GM19351 (cell line): ENCODE measurements around the gene B3GNT4.
"Not testable (repeated sequence)": the region's sequence is repeated elsewhere in the genome, so short reads cannot be mapped to it uniquely, and the experiment has no call there.

Experiments
- ATAC-seq: cut with Tn5 transposase; IDR thresholded peaks from one replicate; pipeline ENCODE4 v1.9.1; 2021; ENCODE audit warnings: mild to moderate bottlenecking, moderate library complexity; ENCODE audit not compliant: unreplicated experiment

Gene B3GNT4

GRCh38 chr12:122187466-122187865 lies 16.0 kb upstream of the B3GNT4 start:
- ATAC-seq = no peak

GRCh38 chr12:122189626-122190475 lies 13.7 kb upstream of the B3GNT4 start:
- no peak for ATAC-seq

- no peak for ATAC-seq
These were observed 12.5 kb upstream of the B3GNT4 start for GRCh38 chr12:122190842-122191668.

DNA sequence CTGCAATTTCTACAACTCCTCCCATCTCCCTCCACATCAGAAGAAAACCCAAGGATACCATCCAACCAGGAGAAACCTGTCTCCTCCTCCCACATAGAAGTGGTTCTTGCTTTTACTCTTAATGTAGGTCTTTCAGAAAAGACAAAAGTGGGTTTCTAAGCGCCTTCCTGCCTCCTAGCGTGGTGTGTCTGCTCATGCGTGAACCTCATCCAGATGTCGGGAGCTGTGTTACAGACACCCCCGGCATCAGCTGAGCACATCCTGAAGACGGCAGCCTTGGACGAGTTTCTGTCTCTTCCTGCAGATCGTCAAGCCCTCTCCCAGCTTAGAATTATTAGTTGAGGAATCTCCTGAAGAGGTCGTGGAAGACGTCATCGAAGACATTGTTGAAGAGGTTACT lies 11.1 kb upstream of the B3GNT4 start:
- ATAC-seq = no peak

- no peak for ATAC-seq
These were observed 8.7 kb upstream of the B3GNT4 start for GRCh38 chr12:122194804-122195203.

DNA sequence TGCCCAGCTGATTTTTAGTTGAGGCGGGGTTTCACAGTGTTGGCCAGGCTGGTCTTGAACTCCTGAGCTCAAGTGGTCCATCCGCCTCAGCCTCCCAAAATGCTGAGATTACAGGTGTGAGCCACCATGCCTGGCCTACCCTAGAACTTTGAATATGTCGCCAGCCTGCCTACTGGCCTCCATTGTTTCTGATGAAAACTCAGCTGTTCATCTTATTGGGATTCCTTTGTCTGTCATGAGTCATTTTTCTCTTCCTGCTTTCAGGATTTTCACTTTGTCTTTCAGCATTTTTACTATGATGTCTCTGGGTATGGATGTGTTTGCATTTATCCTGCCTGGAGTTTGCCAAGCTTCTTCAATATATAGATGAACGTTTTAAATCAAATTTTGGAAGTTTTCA lies 8.1 kb upstream of the B3GNT4 start:
- no peak for ATAC-seq

- no peak for ATAC-seq
These were observed 5.9 kb upstream of the B3GNT4 start for GRCh38 chr12:122197612-122197966.

- ATAC-seq = no peak
These were observed 3.8 kb upstream of the B3GNT4 start for GRCh38 chr12:122199484-122200355.

DNA sequence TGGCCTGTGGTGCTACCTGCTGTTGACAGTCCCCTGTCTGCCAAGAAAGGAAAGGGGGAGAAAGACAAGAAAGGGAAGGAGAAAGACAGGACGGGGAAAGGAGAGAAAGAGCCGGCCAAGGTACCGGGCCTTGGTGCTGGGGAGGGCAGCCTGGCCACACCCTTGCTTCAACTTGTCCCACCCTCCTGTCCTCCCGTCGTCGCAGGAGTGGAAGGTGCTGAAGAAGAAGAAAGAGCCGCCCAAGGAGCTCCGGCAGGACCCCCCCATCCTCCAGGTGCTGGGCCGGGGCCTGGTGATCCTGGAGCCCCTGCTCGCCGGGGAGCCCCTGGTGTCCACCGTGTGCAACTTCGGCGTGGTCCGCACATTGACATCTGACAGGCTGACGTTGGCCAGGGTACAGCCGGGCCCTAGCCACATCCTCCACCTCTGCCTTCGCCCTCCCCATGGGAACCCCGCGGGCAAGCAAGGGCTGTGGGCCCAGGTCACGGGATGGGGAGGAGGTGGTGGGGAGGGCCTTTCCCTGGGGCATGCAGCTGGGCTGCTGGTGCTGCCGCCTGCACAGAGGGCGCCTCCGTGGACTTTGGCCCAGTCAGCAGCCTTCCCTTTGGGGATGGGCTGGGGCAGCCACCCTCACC lies 2.9 kb upstream of the B3GNT4 start:
- no peak for ATAC-seq

- no peak for ATAC-seq
These were observed 2.1 kb upstream of the B3GNT4 start for GRCh38 chr12:122201381-122201780.

DNA sequence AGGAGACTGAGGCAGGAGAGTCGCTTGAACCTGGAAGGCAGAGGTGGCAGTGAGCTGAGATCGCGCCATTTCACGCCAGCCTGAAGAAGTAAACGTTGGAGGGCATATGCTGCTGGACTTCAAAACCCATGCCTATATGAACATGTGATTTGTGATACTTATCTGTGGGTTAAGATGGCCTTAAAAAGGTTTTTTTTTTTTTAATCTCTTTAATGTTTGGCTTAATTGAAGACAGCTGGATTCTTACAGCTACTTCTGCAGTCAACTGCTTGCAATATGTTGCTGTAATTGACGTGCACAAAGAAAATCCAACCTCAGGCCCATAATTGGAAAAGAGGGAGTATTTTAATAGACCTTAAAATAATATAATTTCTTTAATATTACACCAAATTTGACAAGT lies 1.5 kb upstream of the B3GNT4 start:
- no peak for ATAC-seq

GRCh38 chr12:122202811-122203210 lies 698 bp upstream of the B3GNT4 start:
- ATAC-seq = not testable (repeated sequence)

DNA sequence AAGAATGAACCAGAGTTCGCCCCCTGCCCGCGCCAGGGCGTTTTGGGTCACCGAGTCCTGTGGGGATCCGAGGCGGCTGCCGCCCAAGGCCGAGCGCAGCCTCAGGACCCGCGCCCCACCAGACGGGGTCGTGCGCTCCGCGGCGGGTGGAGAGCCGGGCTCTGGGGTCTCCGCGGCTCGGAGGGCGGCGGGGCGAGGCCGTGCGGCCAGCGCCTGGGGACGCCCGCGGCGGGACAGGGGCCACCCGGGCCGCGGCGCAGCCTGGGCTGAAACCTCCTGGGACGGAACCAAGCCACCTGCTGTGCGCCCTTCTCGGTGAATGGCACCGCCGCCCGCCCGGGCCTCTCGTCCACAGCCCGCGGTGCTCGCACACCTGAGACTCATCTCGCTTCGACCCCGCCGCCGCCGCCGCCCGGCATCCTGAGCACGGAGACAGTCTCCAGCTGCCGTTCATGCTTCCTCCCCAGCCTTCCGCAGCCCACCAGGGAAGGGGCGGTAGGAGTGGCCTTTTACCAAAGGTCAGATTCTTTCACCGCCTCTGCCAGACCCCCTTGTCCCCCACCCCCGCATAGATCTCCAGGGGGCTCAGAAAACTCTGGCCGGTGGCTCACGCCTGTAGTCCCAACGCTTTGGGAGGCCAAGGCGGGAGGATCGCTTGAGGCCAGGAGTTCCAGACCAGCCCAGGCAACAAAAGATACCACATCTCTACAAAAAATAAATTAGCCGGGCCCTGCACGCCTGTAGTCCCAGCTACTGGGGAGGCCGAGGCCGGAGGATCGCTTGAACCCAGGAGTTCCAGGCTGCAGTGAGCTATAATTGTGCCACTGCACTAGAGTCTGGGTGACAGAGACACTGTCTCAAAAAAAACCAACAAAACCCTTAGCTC lies 901 bp downstream of the B3GNT4 start:
- ATAC-seq = no peak

GRCh38 chr12:122205053-122205925 lies 1.8 kb downstream of the B3GNT4 start:
- ATAC-seq = no peak

DNA sequence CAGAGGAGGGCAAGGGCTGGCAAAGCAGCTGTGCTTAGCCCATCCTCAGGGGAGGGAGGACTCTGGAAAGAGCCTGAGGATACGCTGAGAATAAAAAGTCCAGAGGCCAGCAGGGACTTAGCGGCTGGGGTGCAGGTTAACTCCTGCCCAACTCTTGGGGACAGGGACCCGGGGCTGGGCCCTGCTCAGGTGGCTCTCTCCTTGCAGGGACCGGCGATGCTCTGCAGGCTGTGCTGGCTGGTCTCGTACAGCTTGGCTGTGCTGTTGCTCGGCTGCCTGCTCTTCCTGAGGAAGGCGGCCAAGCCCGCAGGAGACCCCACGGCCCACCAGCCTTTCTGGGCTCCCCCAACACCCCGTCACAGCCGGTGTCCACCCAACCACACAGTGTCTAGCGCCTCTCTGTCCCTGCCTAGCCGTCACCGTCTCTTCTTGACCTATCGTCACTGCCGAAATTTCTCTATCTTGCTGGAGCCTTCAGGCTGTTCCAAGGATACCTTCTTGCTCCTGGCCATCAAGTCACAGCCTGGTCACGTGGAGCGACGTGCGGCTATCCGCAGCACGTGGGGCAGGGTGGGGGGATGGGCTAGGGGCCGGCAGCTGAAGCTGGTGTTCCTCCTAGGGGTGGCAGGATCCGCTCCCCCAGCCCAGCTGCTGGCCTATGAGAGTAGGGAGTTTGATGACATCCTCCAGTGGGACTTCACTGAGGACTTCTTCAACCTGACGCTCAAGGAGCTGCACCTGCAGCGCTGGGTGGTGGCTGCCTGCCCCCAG lies 2.8 kb downstream of the B3GNT4 start:
- no peak for ATAC-seq

GRCh38 chr12:122206976-122207375 lies 3.5 kb downstream of the B3GNT4 start:
- ATAC-seq = no peak

DNA sequence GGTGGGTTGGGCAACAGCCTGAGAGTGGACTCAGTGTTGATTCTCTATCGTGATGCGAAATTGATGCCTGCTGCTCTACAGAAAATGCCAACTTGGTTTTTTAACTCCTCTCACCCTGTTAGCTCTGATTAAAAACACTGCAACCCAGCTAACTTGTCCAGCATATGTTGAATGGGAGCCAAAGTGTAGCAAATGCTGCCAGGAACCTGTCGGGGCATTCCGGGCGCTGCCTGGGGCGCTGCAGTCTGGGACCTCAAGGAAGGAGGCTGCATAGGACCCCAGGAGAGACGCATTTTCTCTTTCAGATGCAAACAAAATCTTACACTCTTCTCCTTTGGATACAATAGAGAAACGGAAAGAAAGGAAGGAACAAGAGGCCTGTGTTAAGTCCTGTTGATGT lies 3.9 kb downstream of the B3GNT4 start:
- no peak for ATAC-seq
